Measurements from ENCODE around the gene CACNG1.

Gene CACNG1

GRCh38 chr17:67053438-67054000 lies 9.2 kb downstream of the CACNG1 start:
- TF ChIP-seq CTCF (conservative IDR thresholded peaks at IDR 0.05; ENCODE audit: low read depth): no peak
- POLR2A ChIA-PET (ENCODE audit: low non-redundant PET): no interaction called here
- CTCF ChIA-PET: interaction anchor here (0.6 to 1.1 kb wide), 2 partner anchors 10 to 58 kb away, joined by 4 to 5 read pairs; partner anchors contain the start of gene CACNG1
- DNase-seq (ENCODE audit: low spot score): no peak
- H3K27ac ChIP-seq: no peak overlapping the region

GRCh38 chr17:67054011-67054591 lies 9.7 kb downstream of the CACNG1 start:
- no peak overlapping the region for H3K27ac ChIP-seq
- ChIA-PET CTCF (interaction anchor here (0.6 to 1.1 kb wide), 3 partner anchors 10 to 59 kb away, joined by 4 to 5 read pairs (median 4); partner anchors contain the start of gene CACNG1), POLR2A (ENCODE audit: low non-redundant PET) (no interaction called here)
- no peak for TF ChIP-seq CTCF (conservative IDR thresholded peaks at IDR 0.05; ENCODE audit: low read depth)
- DNase-seq (ENCODE audit: low spot score): no peak

- ChIA-PET POLR2A (ENCODE audit: low non-redundant PET) (no interaction called here), CTCF (interaction anchor here (0.6 kb wide), 1 partner anchor 15 kb away, joined by 4 read pairs; no protein-coding TSS in a partner anchor)
Measured at GRCh38 chr17:67054608-67055007, 10.3 kb downstream of the CACNG1 start.

GRCh38 chr17:67055041-67055443 lies 10.7 kb downstream of the CACNG1 start:
- POLR2A ChIA-PET (ENCODE audit: low non-redundant PET): no interaction called here

More at GRCh38 chr17:67054608-67055007, 10.3 kb downstream of the CACNG1 start:
- no peak for TF ChIP-seq CTCF (conservative IDR thresholded peaks at IDR 0.05; ENCODE audit: low read depth)
- H3K27ac ChIP-seq: no peak overlapping the region
- DNase-seq (ENCODE audit: low spot score): no peak

GRCh38 chr17:67055811-67056745 lies 11.7 kb downstream of the CACNG1 start:
- no peak for DNase-seq (ENCODE audit: low spot score)
- no peak overlapping the region for H3K27ac ChIP-seq
- ChIA-PET POLR2A (ENCODE audit: low non-redundant PET) (no interaction called here), CTCF (interaction anchor here (0.5 to 0.8 kb wide), 5 partner anchors 140 to 1268 kb away, joined by 3 to 9 read pairs (median 3); no protein-coding TSS in a partner anchor)
- no peak for TF ChIP-seq CTCF (conservative IDR thresholded peaks at IDR 0.05; ENCODE audit: low read depth)

More at GRCh38 chr17:67055041-67055443, 10.7 kb downstream of the CACNG1 start:
- H3K27ac ChIP-seq: no peak overlapping the region
- no peak for DNase-seq (ENCODE audit: low spot score)
- CTCF ChIA-PET: interaction anchor here (0.6 kb wide), 1 partner anchor 759 kb away, joined by 3 read pairs; no protein-coding TSS in a partner anchor
- TF ChIP-seq CTCF (conservative IDR thresholded peaks at IDR 0.05; ENCODE audit: low read depth): no peak

Data from RWPE1 (cell line).